Measurements from ENCODE around the gene BRICD5.

- no peak for TF ChIP-seq ATF2 (tag by site-specific recombination; IDR thresholded peaks at IDR 0.05; ENCODE audit: low read depth)
- no peak for TF ChIP-seq ZNF174 (tag by site-specific recombination; IDR thresholded peaks at IDR 0.05)
- no peak for TF ChIP-seq KLF9 (tag by site-specific recombination; IDR thresholded peaks at IDR 0.05; ENCODE audit: low read depth)
- no peak for TF ChIP-seq ZNF214 (tag by site-specific recombination; IDR thresholded peaks at IDR 0.05; ENCODE audit: borderline replicate concordance)
- TF ChIP-seq, protein P1, sequence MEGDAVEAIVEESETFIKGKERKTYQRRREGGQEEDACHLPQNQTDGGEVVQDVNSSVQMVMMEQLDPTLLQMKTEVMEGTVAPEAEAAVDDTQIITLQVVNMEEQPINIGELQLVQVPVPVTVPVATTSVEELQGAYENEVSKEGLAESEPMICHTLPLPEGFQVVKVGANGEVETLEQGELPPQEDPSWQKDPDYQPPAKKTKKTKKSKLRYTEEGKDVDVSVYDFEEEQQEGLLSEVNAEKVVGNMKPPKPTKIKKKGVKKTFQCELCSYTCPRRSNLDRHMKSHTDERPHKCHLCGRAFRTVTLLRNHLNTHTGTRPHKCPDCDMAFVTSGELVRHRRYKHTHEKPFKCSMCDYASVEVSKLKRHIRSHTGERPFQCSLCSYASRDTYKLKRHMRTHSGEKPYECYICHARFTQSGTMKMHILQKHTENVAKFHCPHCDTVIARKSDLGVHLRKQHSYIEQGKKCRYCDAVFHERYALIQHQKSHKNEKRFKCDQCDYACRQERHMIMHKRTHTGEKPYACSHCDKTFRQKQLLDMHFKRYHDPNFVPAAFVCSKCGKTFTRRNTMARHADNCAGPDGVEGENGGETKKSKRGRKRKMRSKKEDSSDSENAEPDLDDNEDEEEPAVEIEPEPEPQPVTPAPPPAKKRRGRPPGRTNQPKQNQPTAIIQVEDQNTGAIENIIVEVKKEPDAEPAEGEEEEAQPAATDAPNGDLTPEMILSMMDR (tag by site-specific recombination; IDR thresholded peaks at IDR 0.05): no peak
- TF ChIP-seq ELK4 (IDR thresholded peaks at IDR 0.05; ENCODE audit: borderline replicate concordance, low read depth, low read length): no peak
- TF ChIP-seq, protein P2, sequence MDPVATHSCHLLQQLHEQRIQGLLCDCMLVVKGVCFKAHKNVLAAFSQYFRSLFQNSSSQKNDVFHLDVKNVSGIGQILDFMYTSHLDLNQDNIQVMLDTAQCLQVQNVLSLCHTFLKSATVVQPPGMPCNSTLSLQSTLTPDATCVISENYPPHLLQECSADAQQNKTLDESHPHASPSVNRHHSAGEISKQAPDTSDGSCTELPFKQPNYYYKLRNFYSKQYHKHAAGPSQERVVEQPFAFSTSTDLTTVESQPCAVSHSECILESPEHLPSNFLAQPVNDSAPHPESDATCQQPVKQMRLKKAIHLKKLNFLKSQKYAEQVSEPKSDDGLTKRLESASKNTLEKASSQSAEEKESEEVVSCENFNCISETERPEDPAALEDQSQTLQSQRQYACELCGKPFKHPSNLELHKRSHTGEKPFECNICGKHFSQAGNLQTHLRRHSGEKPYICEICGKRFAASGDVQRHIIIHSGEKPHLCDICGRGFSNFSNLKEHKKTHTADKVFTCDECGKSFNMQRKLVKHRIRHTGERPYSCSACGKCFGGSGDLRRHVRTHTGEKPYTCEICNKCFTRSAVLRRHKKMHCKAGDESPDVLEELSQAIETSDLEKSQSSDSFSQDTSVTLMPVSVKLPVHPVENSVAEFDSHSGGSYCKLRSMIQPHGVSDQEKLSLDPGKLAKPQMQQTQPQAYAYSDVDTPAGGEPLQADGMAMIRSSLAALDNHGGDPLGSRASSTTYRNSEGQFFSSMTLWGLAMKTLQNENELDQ (tag by site-specific recombination; IDR thresholded peaks at IDR 0.05; ENCODE audit: low read depth): no peak
- TF ChIP-seq SETDB1 (IDR thresholded peaks at IDR 0.05; ENCODE audit: insufficient read length, low read length): no peak
- TF ChIP-seq ZNF266 (tag by site-specific recombination; IDR thresholded peaks at IDR 0.05; ENCODE audit: low read depth): no peak
- TF ChIP-seq ZNF10 (tag by site-specific recombination; IDR thresholded peaks at IDR 0.05): no peak
- no peak for TF ChIP-seq ZNF146 (tag by site-specific recombination; IDR thresholded peaks at IDR 0.05)
- TF ChIP-seq, protein P3, sequence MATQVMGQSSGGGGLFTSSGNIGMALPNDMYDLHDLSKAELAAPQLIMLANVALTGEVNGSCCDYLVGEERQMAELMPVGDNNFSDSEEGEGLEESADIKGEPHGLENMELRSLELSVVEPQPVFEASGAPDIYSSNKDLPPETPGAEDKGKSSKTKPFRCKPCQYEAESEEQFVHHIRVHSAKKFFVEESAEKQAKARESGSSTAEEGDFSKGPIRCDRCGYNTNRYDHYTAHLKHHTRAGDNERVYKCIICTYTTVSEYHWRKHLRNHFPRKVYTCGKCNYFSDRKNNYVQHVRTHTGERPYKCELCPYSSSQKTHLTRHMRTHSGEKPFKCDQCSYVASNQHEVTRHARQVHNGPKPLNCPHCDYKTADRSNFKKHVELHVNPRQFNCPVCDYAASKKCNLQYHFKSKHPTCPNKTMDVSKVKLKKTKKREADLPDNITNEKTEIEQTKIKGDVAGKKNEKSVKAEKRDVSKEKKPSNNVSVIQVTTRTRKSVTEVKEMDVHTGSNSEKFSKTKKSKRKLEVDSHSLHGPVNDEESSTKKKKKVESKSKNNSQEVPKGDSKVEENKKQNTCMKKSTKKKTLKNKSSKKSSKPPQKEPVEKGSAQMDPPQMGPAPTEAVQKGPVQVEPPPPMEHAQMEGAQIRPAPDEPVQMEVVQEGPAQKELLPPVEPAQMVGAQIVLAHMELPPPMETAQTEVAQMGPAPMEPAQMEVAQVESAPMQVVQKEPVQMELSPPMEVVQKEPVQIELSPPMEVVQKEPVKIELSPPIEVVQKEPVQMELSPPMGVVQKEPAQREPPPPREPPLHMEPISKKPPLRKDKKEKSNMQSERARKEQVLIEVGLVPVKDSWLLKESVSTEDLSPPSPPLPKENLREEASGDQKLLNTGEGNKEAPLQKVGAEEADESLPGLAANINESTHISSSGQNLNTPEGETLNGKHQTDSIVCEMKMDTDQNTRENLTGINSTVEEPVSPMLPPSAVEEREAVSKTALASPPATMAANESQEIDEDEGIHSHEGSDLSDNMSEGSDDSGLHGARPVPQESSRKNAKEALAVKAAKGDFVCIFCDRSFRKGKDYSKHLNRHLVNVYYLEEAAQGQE (tag by site-specific recombination; IDR thresholded peaks at IDR 0.05): no peak
- TF ChIP-seq TCF7L2 (IDR thresholded peaks at IDR 0.05; ENCODE audit: borderline replicate concordance, low read depth, low read length): no peak
- TF ChIP-seq IKZF3 (tag by site-specific recombination; IDR thresholded peaks at IDR 0.05): no peak
Measured at GRCh38 chr16:2163211-2163881, 47.3 kb downstream of the BRICD5 start.
